ENCODE measurements around the gene CD83. TPM values are rescaled to one million over a fixed set of nuclear protein-coding genes. Genes with fewer than 3 reads are reported as not detected.

CD83 gene
- total RNA-seq = 0.56 and 2.1 TPM in 2 replicates

GRCh38 chr6:14117158-14118090, at the start of gene CD83:
Gene CD83 (plus strand): TSS chr6:14117772. CDS start chr6:14117812, 40 bp downstream.

Other genes with a start within 250 kb of the CD83 start
- gene RNF182, start 192.8 kb upstream of the CD83 start, total RNA-seq = 0.05 and 0.12 TPM in 2 replicates

Data from cardiac ventricle fibroblast (primary cell).